T-cell (primary cell): ENCODE data around the gene SUMF2. TPM values are rescaled to one million over a fixed set of nuclear protein-coding genes. Genes with fewer than 3 reads are reported as not detected.

Source experiments
- ATAC-seq, 4 experiments: fragments of 200-7000 bp in 3 of 4; fragments of 150-1000 bp in 1 of 4; cut with Tn5 transposase; replicated peaks in 1 of 4; 1 replicate in 3 of 4; 2 replicates in 1 of 4; pipeline ENCODE4 v1.10.0; 2021; ENCODE audit warnings: moderate library complexity in 3 of 4, mild to moderate bottlenecking in 2 of 4, moderate number of reproducible peaks in 1 of 4
- CTCF ChIA-PET, 2 donors: fragments of 300-600 bp; sonication (Branson Sonifier 250); formaldehyde crosslinking; loops; one replicate each; lab custom pipeline; 2022; ENCODE audit warnings: antibody characterized with exemption in 2 of 2; lab: Charles Lee
- POLR2A ChIA-PET, 2 donors: fragments of 300-600 bp; sonication (Branson Sonifier 250); formaldehyde crosslinking; loops; one replicate each; lab custom pipeline; 2022; ENCODE audit warnings: antibody characterized with exemption in 2 of 2; lab: Charles Lee
- DNase-seq, 35 experiments: peaks; one replicate each; pipeline versions ENCODE4 v3.0.0 to v3.0.0-alpha.2; 2013 to 2023
- H3K27ac ChIP-seq: one replicate; pipeline ENCODE4 v1.5.1; 2013; ENCODE audit warnings: low read length
- H3K27me3 ChIP-seq, 2 experiments: replicated peaks in 1 of 2; 1 replicate in 1 of 2; 2 replicates in 1 of 2; pipeline versions ENCODE4 v1.6.1 to v1.7.0; 2013; ENCODE audit warnings: low read length in 1 of 2, mixed read lengths in 1 of 2; ENCODE audit not compliant: control insufficient read depth in 2 of 2, insufficient read depth in 2 of 2; ENCODE audit errors: extremely low read depth in 1 of 2
- H3K36me3 ChIP-seq, 2 donors: 1 replicate in 1 of 2; 2 replicates in 1 of 2; pipeline versions ENCODE4 v1.6.1 to v1.7.0; 2013; ENCODE audit warnings: low read length in 1 of 2; ENCODE audit not compliant: control insufficient read depth in 2 of 2, insufficient read depth in 1 of 2; ENCODE audit errors: extremely low read depth in 1 of 2
- H3K4me1 ChIP-seq, 2 experiments: 1 replicate in 1 of 2; 2 replicates in 1 of 2; pipeline versions ENCODE4 v1.6.1 to v1.7.0; 2013; ENCODE audit warnings: low read length in 2 of 2, mixed read lengths in 1 of 2; ENCODE audit not compliant: insufficient read depth in 2 of 2, control insufficient read depth in 1 of 2; ENCODE audit errors: extremely low read depth in 1 of 2
- H3K4me3 ChIP-seq, 2 donors: 1 replicate in 1 of 2; 2 replicates in 1 of 2; pipeline versions ENCODE4 v1.5.1 to v1.7.0; 2013; ENCODE audit warnings: mild to moderate bottlenecking in 2 of 2, low read length in 1 of 2, moderate library complexity in 1 of 2; ENCODE audit not compliant: control insufficient read depth in 1 of 2; ENCODE audit errors: extremely low read depth in 1 of 2
- H3K9me3 ChIP-seq: 2 replicates; pipeline ENCODE4 v1.7.0; 2013
- H3K27ac Mint-ChIP-seq, 2 donors: one replicate each; pipeline ENCODE4 v1.8.0; 2020 to 2021; ENCODE audit warnings: mild to moderate bottlenecking in 2 of 2, mixed read lengths in 2 of 2
- H3K27me3 Mint-ChIP-seq, 2 donors: one replicate each; pipeline ENCODE4 v1.8.0; 2021 to 2022; ENCODE audit warnings: mixed read lengths in 2 of 2
- H3K36me3 Mint-ChIP-seq: one replicate; pipeline ENCODE4 v1.8.0; 2021; ENCODE audit warnings: mixed read lengths
- H3K4me1 Mint-ChIP-seq, 3 donors: one replicate each; pipeline ENCODE4 v1.8.0; 2020 to 2022; ENCODE audit warnings: mixed read lengths in 3 of 3, mild to moderate bottlenecking in 1 of 3
- H3K4me3 Mint-ChIP-seq, 3 donors: one replicate each; pipeline ENCODE4 v1.8.0; 2020 to 2022; ENCODE audit warnings: mild to moderate bottlenecking in 3 of 3, mixed read lengths in 3 of 3, moderate library complexity in 3 of 3
- H3K9me3 Mint-ChIP-seq, 3 donors: one replicate each; pipeline ENCODE4 v1.8.0; 2020 to 2022; ENCODE audit warnings: mixed read lengths in 3 of 3
- WGBS: methylation state at CpG from one replicate; pipeline ENCODE4 v1.1.5; 2013; ENCODE audit warnings: missing lambda C conversion rate; ENCODE audit not compliant: insufficient coverage; 5-methylcytosine and 5-hydroxymethylcytosine counted together
- total RNA-seq, 35 experiments: library from RNA in 6 of 35; stranded (reverse) in 6 of 35; fragments of 120-200 nt in 1 of 35; gene quantifications; one replicate each; pipeline versions ENCODE4 v1.2.1 to v1.2.4 and lab custom pipeline; 2013 to 2026

Gene SUMF2
- total RNA-seq, 5 donors from 2014 or later (not counting 1 experiment from before 2014, with no cell fraction given), result 127 to 182 (median 174) TPM

DNA sequence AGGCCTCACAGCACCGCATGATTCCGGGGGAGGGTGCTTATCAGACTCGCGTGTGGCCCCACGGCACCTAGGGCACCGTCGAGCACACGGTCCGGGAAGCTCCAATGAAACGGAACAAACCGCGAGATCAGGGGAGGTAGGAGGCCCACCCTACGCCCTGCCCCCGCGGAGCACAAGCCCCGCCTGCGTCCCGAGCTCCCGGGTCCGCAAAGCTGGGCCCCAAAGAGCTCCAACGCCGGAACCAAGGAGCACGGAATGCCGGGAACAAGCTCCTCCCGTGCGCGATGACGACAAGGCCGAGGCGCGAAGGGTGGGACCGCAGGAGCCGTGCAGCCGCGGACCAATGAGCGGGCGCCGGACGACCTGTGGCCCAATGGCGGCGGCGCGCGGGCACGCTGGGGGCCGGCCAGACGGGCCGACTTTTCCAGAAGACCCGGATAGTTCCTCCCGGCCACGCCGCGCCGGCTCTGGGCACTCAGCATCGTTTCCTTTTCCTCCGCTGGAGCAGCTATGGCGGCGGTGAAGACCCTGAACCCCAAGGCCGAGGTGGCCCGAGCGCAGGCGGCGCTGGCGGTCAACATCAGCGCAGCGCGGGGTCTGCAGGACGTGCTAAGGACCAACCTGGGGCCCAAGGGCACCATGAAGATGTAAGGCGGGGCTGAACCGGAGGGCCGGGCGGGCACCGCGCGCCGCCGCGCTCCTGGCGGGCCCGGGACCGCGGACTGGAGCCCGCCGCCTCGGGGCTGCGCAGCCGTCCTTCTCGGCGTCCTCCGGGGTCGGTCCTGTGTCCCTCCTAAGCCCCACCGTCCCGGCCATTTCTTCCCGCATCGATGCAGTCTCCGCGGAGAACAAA lies 12.5 kb upstream of the SUMF2 start, which contains the start of the genes CCT6A and PSPH:
Gene CCT6A (plus strand): TSS at position 427 of the 853 bp plus-strand sequence. CDS start 84 bp downstream, at position 511.
Gene PSPH (minus strand): TSS at position 106 of the 853 bp plus-strand sequence. CDS start 30,232 bp downstream, outside the sequence.
- Histone ChIP-seq H3K36me3 (peaks cover 3 to 30% of the 10 kb centered on the region in 2 donors), H3K27ac (peak within 1 kb of the TSS; percentile 40), H3K9me3 (no peaks in the 10 kb centered on the region), H3K4me1 (peaks cover 11 to 31% of the 10 kb centered on the region in 2 experiments), H3K4me3 (peak within 1 kb of the TSS; percentile 70 to 89), H3K27me3 (no peaks in the 10 kb centered on the region)
- peak within 1 kb of the TSS; percentile 87 to 93 (median 92) for H3K4me3 Mint-ChIP-seq
- H3K27me3 Mint-ChIP-seq, result no peaks in the 10 kb centered on the region
- H3K4me1 Mint-ChIP-seq, result peaks cover 38 to 43% (median 39%) of the 10 kb centered on the region in 3 donors
- no peaks in the 10 kb centered on the region for H3K9me3 Mint-ChIP-seq
- H3K36me3 Mint-ChIP-seq, result peaks cover 14% of the 10 kb centered on the region
- DNase-seq (peak; percentile 68 to 94 (median 78)), ATAC-seq (peak; percentile 93 to 97 (median 96))
- ChIA-PET CTCF (interaction anchor here (0.6 to 1.4 kb wide), 10 partner anchors 11 to 87 kb away, joined by 3 to 13 read pairs (median 3); partner anchors contain the start of genes CHCHD2 (in 2 of the 2) and SUMF2 (in 1 of the 2)), POLR2A (interaction anchor here (0.6 to 1.1 kb wide), 10 partner anchors 11 to 1293 kb away, joined by 3 to 6 read pairs (median 4); partner anchors contain the start of gene CHCHD2 (in 1 of the 2))
- under 1% methylated on average over 94 of the region's 97 CpGs for WGBS
- peak within 1 kb of the TSS; percentile 86 to 92 for H3K27ac Mint-ChIP-seq

DNA sequence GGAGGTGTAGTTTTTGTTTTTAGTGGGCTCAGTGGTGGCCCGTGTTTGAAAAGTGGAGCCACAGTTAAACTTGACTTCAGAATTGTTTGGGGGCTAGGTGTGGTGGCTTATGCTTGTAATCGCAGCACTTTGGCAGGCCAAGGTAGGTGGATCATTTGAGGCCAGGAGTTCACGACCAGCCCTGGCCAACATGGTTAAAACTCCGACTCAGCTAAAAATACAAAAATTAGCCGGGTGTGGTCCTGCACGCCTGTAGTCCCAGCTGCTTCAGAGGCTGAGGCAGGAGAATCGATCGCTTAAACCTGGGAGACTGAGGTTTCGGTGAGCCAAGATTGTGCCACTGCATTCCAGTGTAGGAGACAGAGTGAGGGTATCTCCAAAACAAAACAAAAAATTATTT lies 10.7 kb upstream of the SUMF2 start:
- Mint-ChIP-seq H3K36me3 (peaks cover 25% of the 10 kb centered on the region), H3K9me3 (no peaks in the 10 kb centered on the region), H3K4me3 (peak overlapping the region in 2 of 3 donors; percentile 72 to 92), H3K4me1 (peaks cover 38 to 43% (median 39%) of the 10 kb centered on the region in 3 donors), H3K27me3 (no peaks in the 10 kb centered on the region), H3K27ac (peak overlapping the region; percentile 8 to 58)
- ChIA-PET POLR2A (interaction anchor here in 1 of 2 donors (0.7 kb wide), 1 partner anchor 21 kb away, joined by 3 read pairs; no protein-coding TSS in a partner anchor), CTCF (interaction anchor here in 1 of 2 donors (0.5 kb wide), 1 partner anchor 50 kb away, joined by 5 read pairs; no protein-coding TSS in a partner anchor)
- Histone ChIP-seq H3K4me3 (no peak overlapping the region), H3K4me1 (peaks cover 11 to 31% of the 10 kb centered on the region in 2 experiments), H3K27ac (no peak overlapping the region), H3K9me3 (no peaks in the 10 kb centered on the region), H3K36me3 (peaks cover 3 to 47% of the 10 kb centered on the region in 2 donors), H3K27me3 (no peaks in the 10 kb centered on the region)
- ATAC-seq, result no peak
- DNase-seq, result no peak
- 80% methylated on average over 5 of the region's 9 CpGs for WGBS

DNA sequence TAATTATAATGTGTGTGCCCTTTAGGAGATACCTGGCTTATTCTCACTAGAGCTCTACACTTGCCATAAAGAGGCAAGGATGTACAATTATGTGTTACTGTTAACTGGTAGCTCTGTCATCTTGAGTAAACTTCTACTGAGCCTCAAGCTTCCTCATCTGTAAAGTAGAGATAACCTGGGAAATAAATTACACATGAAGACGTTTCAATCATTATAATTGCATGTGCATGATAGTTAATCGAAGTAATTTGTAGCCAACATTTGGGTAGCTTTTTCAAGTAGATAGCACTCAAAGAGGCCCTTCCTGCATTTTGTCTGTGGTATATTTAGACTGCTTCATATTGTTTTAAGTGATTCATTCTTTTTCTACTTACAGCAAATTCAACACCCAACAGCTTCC lies 10.1 kb upstream of the SUMF2 start:
- H3K36me3 ChIP-seq, result peaks cover 3 to 53% of the 10 kb centered on the region in 2 donors
- H3K36me3 Mint-ChIP-seq, result peaks cover 30% of the 10 kb centered on the region

DNA sequence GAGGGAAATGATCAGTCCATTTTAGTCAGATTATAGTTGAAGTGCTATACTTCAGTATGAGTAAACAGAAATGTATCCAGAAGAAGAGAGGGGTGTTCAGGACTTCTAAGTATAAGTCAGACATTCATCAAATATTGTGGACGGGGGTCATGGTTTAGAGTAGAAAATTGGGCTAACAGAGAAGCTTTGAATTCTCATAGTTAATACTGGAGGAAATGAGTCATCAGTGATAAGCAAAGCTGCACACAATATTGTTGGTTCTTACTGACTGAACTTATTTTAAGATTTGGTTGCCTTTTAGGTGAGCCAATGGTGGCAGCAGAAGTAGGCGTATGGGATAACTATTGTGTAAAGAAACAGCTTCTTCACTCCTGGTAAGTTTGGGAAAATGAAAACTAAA lies 1.7 kb upstream of the SUMF2 start:
- Mint-ChIP-seq H3K36me3 (peaks cover 45% of the 10 kb centered on the region), H3K9me3 (no peaks in the 10 kb centered on the region), H3K4me1 (peaks cover 28 to 31% (median 29%) of the 10 kb centered on the region in 3 donors), H3K4me3 (peak overlapping the region; percentile 8 to 43 (median 8)), H3K27me3 (no peaks in the 10 kb centered on the region), H3K27ac (peak overlapping the region; percentile 52 to 80)
- ChIA-PET POLR2A (interaction anchor here (0.6 to 1.6 kb wide), 2 partner anchors 11 to 42 kb away, joined by 3 to 4 read pairs; partner anchors contain the start of genes CCT6A (in 1 of the 2) and PSPH (in 1 of the 2)), CTCF (interaction anchor here (0.6 to 3.5 kb wide), 4 partner anchors 11 to 44 kb away, joined by 3 to 16 read pairs (median 4); partner anchors contain the start of genes CCT6A (in 1 of the 2), CHCHD2 (in 1 of the 2) and PSPH (in 1 of the 2))
- ATAC-seq, result no peak
- H3K4me3 ChIP-seq, result no peak overlapping the region
- H3K27ac ChIP-seq, result no peak overlapping the region
- WGBS, result no CpG with 5 or more reads among the region's 2 CpGs
- no peak for DNase-seq
- no peaks in the 10 kb centered on the region for H3K9me3 ChIP-seq
- peaks cover 7 to 21% of the 10 kb centered on the region in 2 experiments for H3K4me1 ChIP-seq
- H3K27me3 ChIP-seq, result no peaks in the 10 kb centered on the region
- H3K36me3 ChIP-seq, result peaks cover 0 to 42% of the 10 kb centered on the region in 2 donors

More for the DNA sequence above, 10.1 kb upstream of the SUMF2 start:
- H3K4me1 ChIP-seq, result peaks cover 11 to 31% of the 10 kb centered on the region in 2 experiments
- CTCF ChIA-PET, result interaction anchor here (0.7 to 1.3 kb wide), 2 partner anchors 10 to 28 kb away, joined by 3 to 4 read pairs; partner anchors contain the start of gene SUMF2 (in 1 of the 2)
- no CpG with 5 or more reads among the region's 2 CpGs for WGBS
- H3K27me3 ChIP-seq, result no peaks in the 10 kb centered on the region
- H3K9me3 ChIP-seq, result no peaks in the 10 kb centered on the region
- ATAC-seq (no peak), DNase-seq (no peak)
- no peaks in the 10 kb centered on the region for H3K27me3 Mint-ChIP-seq
- peak overlapping the region in 1 of 3 donors; percentile 31 for H3K4me3 Mint-ChIP-seq
- H3K9me3 Mint-ChIP-seq, result no peaks in the 10 kb centered on the region
- no peak overlapping the region for H3K27ac ChIP-seq
- H3K4me1 Mint-ChIP-seq, result peaks cover 38 to 43% (median 39%) of the 10 kb centered on the region in 3 donors
- H3K27ac Mint-ChIP-seq, result peak overlapping the region in 1 of 2 donors; percentile 39
- no peak overlapping the region for H3K4me3 ChIP-seq
- POLR2A ChIA-PET, result interaction anchor here in 1 of 2 donors (0.7 kb wide), 2 partner anchors 20 to 480 kb away, joined by 3 read pairs; no protein-coding TSS in a partner anchor

DNA sequence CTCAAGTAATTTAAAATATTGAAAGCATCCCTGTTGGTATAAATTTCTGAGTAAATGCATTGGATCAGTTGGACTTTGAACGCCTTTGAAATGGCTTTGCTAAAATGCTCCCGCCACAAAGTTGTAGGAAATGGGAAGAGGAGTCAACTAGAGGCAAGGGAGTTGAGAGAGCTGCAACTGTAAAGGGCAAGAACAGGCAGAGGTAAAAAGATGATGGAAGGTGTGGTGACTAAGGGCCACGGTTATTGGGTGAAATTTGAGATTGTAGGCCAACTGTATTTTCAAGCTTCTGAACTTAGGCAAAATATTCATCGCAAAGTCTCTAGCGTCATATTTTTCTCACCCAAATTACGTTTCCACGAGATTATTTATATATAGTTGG lies 595 bp upstream of the SUMF2 start:
- Mint-ChIP-seq H3K27ac (peak overlapping the region; percentile 94 to 96), H3K4me1 (peaks cover 28 to 31% (median 29%) of the 10 kb centered on the region in 3 donors), H3K27me3 (no peaks in the 10 kb centered on the region), H3K9me3 (no peaks in the 10 kb centered on the region), H3K4me3 (peak overlapping the region; percentile 92 to 95 (median 92)), H3K36me3 (peaks cover 38% of the 10 kb centered on the region)
- H3K36me3 ChIP-seq, result peaks cover 0 to 35% of the 10 kb centered on the region in 2 donors
- ATAC-seq (no peak), DNase-seq (no peak)
- H3K4me1 ChIP-seq, result peaks cover 7 to 21% of the 10 kb centered on the region in 2 experiments
- CTCF ChIA-PET, result interaction anchor here (1.1 to 3.5 kb wide), 4 partner anchors 11 to 43 kb away, joined by 3 to 16 read pairs (median 8); partner anchors contain the start of genes CCT6A (in 2 of the 2), PSPH (in 2 of the 2) and CHCHD2 (in 1 of the 2)
- POLR2A ChIA-PET, result interaction anchor here in 1 of 2 donors (1.0 kb wide), 1 partner anchor 44 kb away, joined by 5 read pairs; no protein-coding TSS in a partner anchor
- 100% methylated on average over 2 of the region's 7 CpGs for whole genome bisulfite sequencing
- H3K9me3 ChIP-seq, result no peaks in the 10 kb centered on the region
- no peaks in the 10 kb centered on the region for H3K27me3 ChIP-seq
- peak overlapping the region; percentile 76 to 98 for H3K4me3 ChIP-seq
- peak overlapping the region; percentile 84 for H3K27ac ChIP-seq
